Natural killer cell (primary cell): ENCODE results near the gene RNF138. TPM values are rescaled to one million over a fixed set of nuclear protein-coding genes. Genes with fewer than 3 reads are reported as not detected.

Source experiments
- ATAC-seq, 3 donors: fragments of 150-1000 bp in 2 of 3; fragments of 200-7000 bp in 1 of 3; cut with Tn5 transposase; 1 replicate in 1 of 3; 2 replicates in 2 of 3; pipeline ENCODE4 v1.10.0; 2021; ENCODE audit warnings: mild to moderate bottlenecking in 2 of 3, moderate library complexity in 2 of 3
- DNase-seq, 2 donors: peaks; one replicate each; pipeline versions ENCODE4 v3.0.0 to v3.0.0-alpha.2; 2013 to 2021; ENCODE audit warnings: mixed read lengths in 1 of 2
- H3K27ac ChIP-seq: one replicate; pipeline ENCODE4 v1.5.1; 2013; ENCODE audit warnings: mild to moderate bottlenecking, low read length
- H3K27me3 ChIP-seq: one replicate; pipeline ENCODE4 v1.6.1; 2013; ENCODE audit warnings: low read length; ENCODE audit not compliant: control insufficient read depth, insufficient read depth
- H3K36me3 ChIP-seq: one replicate; pipeline ENCODE4 v1.6.1; 2013; ENCODE audit warnings: low read length; ENCODE audit not compliant: control insufficient read depth, insufficient read depth
- H3K4me1 ChIP-seq: one replicate; pipeline ENCODE4 v1.6.1; 2013; ENCODE audit warnings: low read length; ENCODE audit not compliant: control insufficient read depth, insufficient read depth
- H3K4me3 ChIP-seq: one replicate; pipeline ENCODE4 v1.5.1; 2013; ENCODE audit warnings: low read length
- H3K9me3 ChIP-seq: one replicate; pipeline ENCODE4 v1.6.1; 2013; ENCODE audit warnings: low read length; ENCODE audit not compliant: control insufficient read depth, insufficient read depth
- H3K27ac Mint-ChIP-seq, 2 donors: one replicate each; pipeline ENCODE4 v1.8.0; 2022; ENCODE audit warnings: mild to moderate bottlenecking in 2 of 2, mixed read lengths in 2 of 2, moderate library complexity in 1 of 2
- H3K27me3 Mint-ChIP-seq, 2 donors: one replicate each; pipeline ENCODE4 v1.8.0; 2022; ENCODE audit warnings: low read depth in 2 of 2, mixed read lengths in 2 of 2
- H3K36me3 Mint-ChIP-seq: one replicate; pipeline ENCODE4 v1.8.0; 2022; ENCODE audit warnings: mixed read lengths
- H3K4me1 Mint-ChIP-seq, 2 donors: one replicate each; pipeline ENCODE4 v1.8.0; 2022; ENCODE audit warnings: mixed read lengths in 2 of 2
- H3K4me3 Mint-ChIP-seq: one replicate; pipeline ENCODE4 v1.8.0; 2022; ENCODE audit warnings: mild to moderate bottlenecking, moderate library complexity, mixed read lengths
- H3K9me3 Mint-ChIP-seq, 2 donors: one replicate each; pipeline ENCODE4 v1.8.0; 2022; ENCODE audit warnings: mixed read lengths in 2 of 2
- WGBS: methylation state at CpG from one replicate; pipeline ENCODE4 v1.1.7; 2013; ENCODE audit warnings: missing lambda C conversion rate; ENCODE audit not compliant: insufficient coverage; 5-methylcytosine and 5-hydroxymethylcytosine counted together
- intact Hi-C: fragments of 100-400 bp; cut with micrococcal nuclease; formaldehyde crosslinking; loops from one replicate; pipeline ENCODE4 v1.14.2; 2022
- total RNA-seq, 4 donors: library from RNA; stranded (reverse); fragments of 120-200 nt in 1 of 4; gene quantifications; one replicate each; pipeline versions ENCODE4 v1.2.3 to v1.2.4, GENCODE V29; 2013 to 2022
- TF ChIP-seq, protein P1 (sequence below): fragments of 200-600 bp; IDR thresholded peaks from one replicate; pipeline ENCODE4 v1.8.0; 2022; ENCODE audit warnings: antibody characterized with exemption

The RNF138 gene
- total RNA-seq, 3 donors from 2014 or later (not counting 1 experiment from before 2014, with no cell fraction given), result 76.6 to 89.8 (median 87.7) TPM

DNA sequence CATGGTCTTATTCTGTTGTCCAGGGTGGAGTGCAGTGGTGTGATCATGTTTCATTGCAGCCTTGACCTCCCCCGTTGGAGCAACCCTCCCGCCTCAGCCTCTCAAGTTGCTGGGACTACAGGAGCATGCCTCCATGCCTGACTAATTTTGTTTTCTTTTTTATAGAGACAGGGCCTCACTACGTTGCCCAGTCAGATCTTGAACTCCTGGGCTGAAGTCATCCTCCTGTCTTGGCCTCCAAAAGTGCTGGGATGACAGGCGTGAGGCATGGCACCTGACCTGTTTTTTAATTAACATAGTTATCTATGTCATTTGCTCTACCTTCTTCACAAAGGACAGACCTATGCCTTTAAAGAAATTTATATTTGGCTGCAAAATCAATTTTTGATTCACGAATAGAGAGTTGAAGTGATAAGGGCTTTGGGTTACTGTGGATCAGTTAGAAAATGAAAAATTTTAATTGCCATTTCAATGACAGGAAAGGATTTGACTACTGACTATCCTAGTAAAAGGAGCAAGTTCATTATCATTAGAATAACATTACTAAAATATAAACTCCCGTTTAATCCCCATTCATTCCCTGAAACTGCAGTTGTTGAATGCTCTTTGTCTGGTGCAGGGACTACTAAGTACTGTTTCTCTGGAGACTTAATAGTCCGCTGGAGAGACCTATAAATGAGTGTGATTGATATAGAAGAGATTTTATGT is 3.7 kb downstream of the RNF138 start:
- Histone ChIP-seq H3K27me3 (no peaks in the 10 kb centered on the region), H3K27ac (no peak overlapping the region), H3K4me1 (peaks cover 19% of the 10 kb centered on the region), H3K9me3 (no peaks in the 10 kb centered on the region), H3K4me3 (no peak overlapping the region), H3K36me3 (peaks cover 15% of the 10 kb centered on the region)
- no peak for DNase-seq
- H3K27ac Mint-ChIP-seq, result peak overlapping the region; percentile 95 to 96
- TF ChIP-seq, protein P1, sequence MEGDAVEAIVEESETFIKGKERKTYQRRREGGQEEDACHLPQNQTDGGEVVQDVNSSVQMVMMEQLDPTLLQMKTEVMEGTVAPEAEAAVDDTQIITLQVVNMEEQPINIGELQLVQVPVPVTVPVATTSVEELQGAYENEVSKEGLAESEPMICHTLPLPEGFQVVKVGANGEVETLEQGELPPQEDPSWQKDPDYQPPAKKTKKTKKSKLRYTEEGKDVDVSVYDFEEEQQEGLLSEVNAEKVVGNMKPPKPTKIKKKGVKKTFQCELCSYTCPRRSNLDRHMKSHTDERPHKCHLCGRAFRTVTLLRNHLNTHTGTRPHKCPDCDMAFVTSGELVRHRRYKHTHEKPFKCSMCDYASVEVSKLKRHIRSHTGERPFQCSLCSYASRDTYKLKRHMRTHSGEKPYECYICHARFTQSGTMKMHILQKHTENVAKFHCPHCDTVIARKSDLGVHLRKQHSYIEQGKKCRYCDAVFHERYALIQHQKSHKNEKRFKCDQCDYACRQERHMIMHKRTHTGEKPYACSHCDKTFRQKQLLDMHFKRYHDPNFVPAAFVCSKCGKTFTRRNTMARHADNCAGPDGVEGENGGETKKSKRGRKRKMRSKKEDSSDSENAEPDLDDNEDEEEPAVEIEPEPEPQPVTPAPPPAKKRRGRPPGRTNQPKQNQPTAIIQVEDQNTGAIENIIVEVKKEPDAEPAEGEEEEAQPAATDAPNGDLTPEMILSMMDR, result no peak
- peak overlapping the region; percentile 40 for H3K4me3 Mint-ChIP-seq
- H3K4me1 Mint-ChIP-seq, result peaks cover 47 to 48% of the 10 kb centered on the region in 2 donors
- peaks cover 8% of the 10 kb centered on the region for H3K36me3 Mint-ChIP-seq
- no peak for ATAC-seq
- H3K9me3 Mint-ChIP-seq, result no peaks in the 10 kb centered on the region
- WGBS, result 87% methylated on average over 5 of the region's 7 CpGs
- H3K27me3 Mint-ChIP-seq, result no peaks in the 10 kb centered on the region
- intact Hi-C loops, result no loop called here

DNA sequence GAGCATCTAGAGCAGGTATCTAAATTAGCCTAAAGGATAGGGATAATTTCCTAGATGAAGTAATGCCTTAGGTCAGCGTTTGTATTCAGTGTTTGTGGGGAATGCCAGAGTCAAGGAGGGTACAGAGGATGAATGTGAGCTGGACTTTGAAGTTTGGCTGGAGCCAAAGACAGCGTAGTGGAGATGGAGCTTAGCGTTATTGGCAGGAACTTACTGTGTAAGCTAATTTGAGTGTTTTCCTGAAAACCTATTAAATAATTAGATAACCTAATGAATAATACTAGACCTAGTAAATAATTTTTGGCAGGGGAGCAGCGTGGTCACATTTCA is 4.2 kb downstream of the RNF138 start:
- ATAC-seq, result no peak
- peaks cover 19% of the 10 kb centered on the region for H3K4me1 ChIP-seq
- peak overlapping the region; percentile 25 for H3K4me3 Mint-ChIP-seq
- peaks cover 8% of the 10 kb centered on the region for H3K36me3 Mint-ChIP-seq
- intact Hi-C loops, result no loop called here
- H3K27ac ChIP-seq, result no peak overlapping the region
- no peaks in the 10 kb centered on the region for H3K27me3 Mint-ChIP-seq
- DNase-seq, result no peak
- H3K4me3 ChIP-seq, result no peak overlapping the region
- 100% methylated on average over 2 of the region's 4 CpGs for WGBS
- no peaks in the 10 kb centered on the region for H3K27me3 ChIP-seq
- H3K9me3 Mint-ChIP-seq, result no peaks in the 10 kb centered on the region
- no peaks in the 10 kb centered on the region for H3K9me3 ChIP-seq
- H3K4me1 Mint-ChIP-seq, result peaks cover 51% of the 10 kb centered on the region in 2 donors
- H3K36me3 ChIP-seq, result peaks cover 15% of the 10 kb centered on the region
- TF ChIP-seq, protein P1, result no peak
- H3K27ac Mint-ChIP-seq, result peak overlapping the region in 1 of 2 donors; percentile 95

DNA sequence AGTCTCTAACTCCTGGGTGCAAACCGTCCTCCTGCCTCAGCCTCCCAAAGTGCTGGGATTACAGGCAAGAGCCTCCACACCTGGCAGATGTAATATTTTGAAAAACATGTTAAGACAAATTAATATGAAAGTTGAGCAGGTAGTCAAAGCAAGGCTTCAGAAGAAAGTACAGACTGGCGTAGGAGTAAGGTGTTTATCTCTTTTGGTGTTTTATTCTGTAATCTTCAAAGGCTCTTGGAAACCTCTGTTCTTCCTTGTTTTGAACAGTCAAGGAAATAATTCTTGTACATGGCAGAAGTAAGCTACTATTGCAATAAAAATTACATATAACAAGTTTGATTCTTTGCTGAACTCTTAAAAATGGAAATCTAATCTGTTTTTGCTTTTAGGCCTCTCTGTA is 5.3 kb downstream of the RNF138 start:
- peaks cover 8% of the 10 kb centered on the region for H3K36me3 Mint-ChIP-seq
- TF ChIP-seq, protein P1, result no peak
- no peak overlapping the region for H3K27ac ChIP-seq
- no peaks in the 10 kb centered on the region for H3K27me3 ChIP-seq
- no peak overlapping the region for H3K4me3 ChIP-seq
- H3K9me3 ChIP-seq, result no peaks in the 10 kb centered on the region
- H3K4me3 Mint-ChIP-seq, result no peak overlapping the region
- H3K4me1 ChIP-seq, result peaks cover 19% of the 10 kb centered on the region
- intact Hi-C loops, result no loop called here
- H3K9me3 Mint-ChIP-seq, result no peaks in the 10 kb centered on the region
- peaks cover 47 to 48% of the 10 kb centered on the region in 2 donors for H3K4me1 Mint-ChIP-seq
- ATAC-seq (no peak), DNase-seq (peak in 1 of 2 donors; percentile 44)
- 50% methylated on average over 2 of the region's 2 CpGs for WGBS
- peaks cover 15% of the 10 kb centered on the region for H3K36me3 ChIP-seq
- no peaks in the 10 kb centered on the region for H3K27me3 Mint-ChIP-seq
- H3K27ac Mint-ChIP-seq, result no peak overlapping the region

DNA sequence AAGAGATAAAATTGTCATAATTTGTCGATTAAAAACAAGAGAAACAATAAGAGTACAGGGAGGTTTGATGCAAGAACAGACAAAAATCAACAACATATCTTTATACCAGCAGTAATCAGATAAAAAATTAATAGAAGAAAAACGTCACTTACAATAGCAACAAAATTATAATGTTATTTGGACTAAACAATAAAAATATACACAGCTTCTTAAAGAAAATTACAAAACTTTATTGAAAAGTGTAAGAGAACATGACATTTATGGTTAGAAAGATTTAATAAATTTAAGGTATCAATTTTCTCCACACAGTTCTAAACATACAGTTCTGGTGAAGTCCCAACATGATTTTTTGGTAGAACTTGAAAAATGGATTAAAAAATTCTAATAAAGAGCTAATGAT is 12.8 kb downstream of the RNF138 start:
- Mint-ChIP-seq H3K4me3 (no peak overlapping the region), H3K9me3 (no peaks in the 10 kb centered on the region)
- no peak for DNase-seq

More for the DNA sequence above, 12.8 kb downstream of the RNF138 start:
- no CpG with 5 or more reads among the region's 2 CpGs for WGBS
- TF ChIP-seq, protein P1, result no peak
- intact Hi-C loops, result no loop called here
- Histone ChIP-seq H3K36me3 (peaks cover 3% of the 10 kb centered on the region), H3K27me3 (no peaks in the 10 kb centered on the region), H3K4me1 (peaks cover 4% of the 10 kb centered on the region), H3K4me3 (no peak overlapping the region), H3K27ac (no peak overlapping the region), H3K9me3 (no peaks in the 10 kb centered on the region)
- peak overlapping the region in 1 of 2 donors; percentile 3 for H3K27ac Mint-ChIP-seq
- H3K36me3 Mint-ChIP-seq, result no peaks in the 10 kb centered on the region
- no peak for ATAC-seq
- H3K27me3 Mint-ChIP-seq, result no peaks in the 10 kb centered on the region
- H3K4me1 Mint-ChIP-seq, result peaks cover 25 to 42% of the 10 kb centered on the region in 2 donors
